WI38 (cell line): ENCODE measurements around the gene PFKFB3.
"Not testable (repeated sequence)": the region's sequence is repeated elsewhere in the genome, so short reads cannot be mapped to it uniquely, and the experiment has no call there.

Experiments
- H3K4me3 ChIP-seq: 2 replicates; pipeline ENCODE4 v1.5.1; 2011; ENCODE audit warnings: low read depth, mild to moderate bottlenecking, control low read depth, low read length
- TF ChIP-seq, protein P1 (sequence below): IDR thresholded peaks from 2 replicates; pipeline ENCODE4 v1.5.1; 2012; ENCODE audit warnings: low read depth, mild to moderate bottlenecking, control low read depth, low read length

PFKFB3 gene

DNA sequence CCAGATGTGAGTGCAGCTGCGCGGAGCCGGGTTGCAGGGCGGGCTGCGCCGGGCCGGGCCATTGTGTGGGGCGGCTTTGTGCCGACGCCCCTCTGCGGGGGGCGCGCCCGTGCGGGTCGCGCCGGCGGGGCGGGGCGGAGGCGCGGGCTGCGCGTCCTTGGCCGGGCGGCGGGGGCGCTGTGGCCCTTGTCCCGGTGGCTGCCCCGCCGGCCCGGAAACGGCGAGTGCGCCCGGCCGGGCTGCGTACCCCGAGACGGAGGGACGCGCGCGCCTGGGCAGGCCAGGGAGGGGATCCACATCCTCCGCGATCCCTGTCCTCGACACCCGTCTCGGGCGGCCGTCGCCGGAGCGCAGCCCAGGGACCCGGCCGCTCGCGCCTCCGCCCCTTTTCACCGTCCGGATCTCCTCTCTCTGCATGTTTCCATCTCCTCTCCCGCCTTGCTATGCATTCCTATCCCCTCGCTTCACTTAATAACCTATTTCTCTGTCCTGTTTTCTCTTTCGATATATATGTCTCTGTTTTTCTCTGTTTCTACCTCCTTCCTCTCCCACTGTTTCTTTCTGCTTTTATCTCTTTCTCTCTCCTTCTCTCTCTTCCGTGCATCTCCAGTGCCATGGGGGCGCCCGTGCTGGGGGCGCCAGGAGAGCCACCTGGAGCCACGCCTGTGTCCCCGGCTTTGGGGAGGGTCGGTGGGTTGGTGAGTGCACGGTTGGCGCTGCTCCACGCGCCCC is 765 bp downstream of the PFKFB3 start:
- TF ChIP-seq, protein P1, sequence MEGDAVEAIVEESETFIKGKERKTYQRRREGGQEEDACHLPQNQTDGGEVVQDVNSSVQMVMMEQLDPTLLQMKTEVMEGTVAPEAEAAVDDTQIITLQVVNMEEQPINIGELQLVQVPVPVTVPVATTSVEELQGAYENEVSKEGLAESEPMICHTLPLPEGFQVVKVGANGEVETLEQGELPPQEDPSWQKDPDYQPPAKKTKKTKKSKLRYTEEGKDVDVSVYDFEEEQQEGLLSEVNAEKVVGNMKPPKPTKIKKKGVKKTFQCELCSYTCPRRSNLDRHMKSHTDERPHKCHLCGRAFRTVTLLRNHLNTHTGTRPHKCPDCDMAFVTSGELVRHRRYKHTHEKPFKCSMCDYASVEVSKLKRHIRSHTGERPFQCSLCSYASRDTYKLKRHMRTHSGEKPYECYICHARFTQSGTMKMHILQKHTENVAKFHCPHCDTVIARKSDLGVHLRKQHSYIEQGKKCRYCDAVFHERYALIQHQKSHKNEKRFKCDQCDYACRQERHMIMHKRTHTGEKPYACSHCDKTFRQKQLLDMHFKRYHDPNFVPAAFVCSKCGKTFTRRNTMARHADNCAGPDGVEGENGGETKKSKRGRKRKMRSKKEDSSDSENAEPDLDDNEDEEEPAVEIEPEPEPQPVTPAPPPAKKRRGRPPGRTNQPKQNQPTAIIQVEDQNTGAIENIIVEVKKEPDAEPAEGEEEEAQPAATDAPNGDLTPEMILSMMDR: no peak
- H3K4me3 ChIP-seq: peak overlapping the region; percentile 82

DNA sequence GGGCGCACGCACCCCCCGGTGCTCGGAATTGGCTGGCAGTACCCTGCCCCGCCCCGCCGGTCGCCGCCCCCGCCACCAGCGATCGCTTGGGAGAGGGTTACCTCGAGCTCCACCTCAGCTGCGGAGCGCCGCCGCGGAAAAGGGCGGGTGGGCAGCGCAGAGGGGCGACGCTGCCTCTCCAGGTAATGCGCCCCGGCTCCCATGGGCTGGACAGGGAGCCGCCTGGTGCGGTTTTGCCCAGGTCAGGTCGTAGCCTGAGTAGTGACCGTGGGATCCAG is 1.3 kb downstream of the PFKFB3 start:
- TF ChIP-seq, protein P1: no peak
- H3K4me3 ChIP-seq: peak overlapping the region; percentile 82

DNA sequence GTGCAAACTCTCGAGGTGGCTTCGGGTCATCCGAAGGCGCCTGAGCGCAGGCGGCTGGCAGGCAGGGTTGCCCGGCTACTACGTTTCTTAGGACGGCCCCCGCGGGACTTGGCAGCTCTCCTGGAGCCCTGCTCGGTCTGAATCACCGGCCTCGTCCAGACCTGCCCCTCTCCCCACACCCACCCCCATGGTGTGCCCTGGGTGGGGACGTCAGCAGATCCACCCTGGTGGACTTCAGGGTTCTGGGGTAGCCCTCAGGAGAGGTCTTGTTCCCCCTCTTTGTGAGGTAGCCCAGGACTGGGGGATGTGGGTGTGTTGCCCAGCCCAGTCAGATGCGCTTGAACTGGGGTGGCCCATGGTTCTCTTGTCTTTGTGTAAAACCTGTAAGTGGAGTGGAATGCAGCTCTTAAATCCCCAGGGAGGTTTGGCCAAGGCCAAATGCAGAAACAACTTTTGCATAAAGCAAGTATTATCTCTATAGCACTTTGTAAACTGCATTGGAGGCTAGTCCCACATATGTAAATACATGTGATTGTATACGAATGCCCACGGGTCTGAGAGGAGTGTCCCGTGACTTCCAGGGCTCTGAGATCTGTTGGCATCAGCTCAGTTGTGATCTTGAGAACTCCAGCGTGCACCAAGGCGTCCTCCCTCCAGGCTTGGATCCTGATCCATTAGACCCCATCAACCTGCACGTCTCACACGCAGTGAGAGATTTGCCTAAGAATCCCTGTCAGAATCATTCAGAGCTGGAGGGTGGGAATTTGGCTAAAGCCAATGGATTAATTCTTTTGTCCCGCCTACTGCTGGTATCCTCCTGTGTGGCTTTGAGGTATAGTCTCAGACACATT is 1.8 kb downstream of the PFKFB3 start:
- TF ChIP-seq, protein P1: no peak
- peak overlapping the region; percentile 82 for H3K4me3 ChIP-seq

DNA sequence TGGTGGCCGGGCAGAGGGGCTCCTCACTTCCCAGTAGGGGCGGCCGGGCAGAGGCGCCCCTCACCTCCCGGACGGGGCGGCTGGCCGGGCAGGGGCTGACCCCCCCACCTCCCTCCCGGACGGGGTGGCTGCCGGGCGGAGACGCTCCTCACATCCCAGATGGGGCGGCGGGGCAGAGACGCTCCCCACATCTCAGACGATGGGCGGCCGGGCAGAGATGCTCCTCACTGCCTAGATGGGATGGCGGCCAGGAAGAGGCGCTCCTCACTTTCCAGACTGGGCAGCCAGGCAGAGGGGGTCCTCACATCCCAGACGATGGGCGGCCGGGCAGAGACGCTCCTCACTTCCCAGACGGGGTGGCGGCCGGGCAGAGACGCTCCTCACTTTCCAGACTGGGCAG is 3.8 kb downstream of the PFKFB3 start:
- not testable (repeated sequence) for H3K4me3 ChIP-seq

DNA sequence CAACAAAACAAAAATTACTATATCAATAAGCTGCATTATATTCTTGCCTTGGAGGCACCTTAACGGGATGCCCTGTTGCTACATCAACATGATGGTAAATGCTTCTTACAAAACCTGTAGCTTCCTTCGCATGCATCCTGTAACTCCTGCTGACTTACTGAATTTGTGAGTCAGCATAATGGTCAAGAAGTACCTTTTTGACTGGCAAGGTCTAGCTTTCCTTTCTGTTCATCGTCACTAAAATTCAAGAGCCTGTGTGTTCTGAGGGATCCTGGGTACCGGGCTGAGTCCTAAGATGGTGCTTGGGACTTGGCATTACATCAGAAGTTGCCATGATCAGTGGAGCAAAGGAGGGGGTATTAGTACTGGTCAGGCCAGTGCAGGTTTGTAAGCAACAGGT is 4.9 kb downstream of the PFKFB3 start:
- no peak overlapping the region for H3K4me3 ChIP-seq
- TF ChIP-seq, protein P1: no peak

DNA sequence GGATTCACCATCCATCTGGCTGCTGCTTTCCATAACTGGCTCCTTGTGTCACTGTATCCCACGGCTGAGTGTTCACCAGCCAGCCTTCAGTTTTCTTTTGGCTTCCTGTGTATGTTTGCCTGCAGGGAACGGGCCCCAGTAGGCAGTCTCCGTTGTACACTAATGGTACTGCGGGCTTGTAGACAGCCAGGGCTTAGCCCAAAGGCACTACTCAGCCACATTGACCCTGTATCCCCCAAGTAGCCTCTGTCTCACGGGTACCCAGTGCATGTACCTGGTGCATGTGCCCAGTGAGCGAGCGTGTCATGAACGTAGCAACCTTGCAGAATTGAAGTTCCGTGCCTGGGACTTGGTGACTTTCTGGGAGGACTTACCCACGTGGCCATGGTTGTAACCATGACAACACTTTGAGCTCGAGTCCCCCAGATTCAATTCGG is 6.1 kb downstream of the PFKFB3 start:
- TF ChIP-seq, protein P1: no peak
- no peak overlapping the region for H3K4me3 ChIP-seq

DNA sequence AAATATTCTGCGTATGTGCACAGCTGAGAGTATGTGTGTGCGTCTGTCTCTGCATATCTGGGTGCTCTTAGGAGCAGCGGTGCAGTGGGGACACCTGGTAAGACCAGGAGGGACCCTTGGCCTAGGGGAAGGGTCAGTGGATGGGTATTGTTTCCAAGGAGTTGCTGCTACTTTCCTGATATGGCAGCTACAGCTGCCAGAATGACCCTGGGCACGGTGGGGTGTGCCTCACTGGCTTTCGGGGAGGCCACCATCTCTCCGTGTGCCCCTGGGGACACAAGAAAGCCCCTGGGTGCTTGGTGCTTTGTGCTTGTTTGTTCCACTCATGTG is 8.6 kb downstream of the PFKFB3 start:
- TF ChIP-seq, protein P1: no peak
- no peak overlapping the region for H3K4me3 ChIP-seq
